Loucy (cell line): ENCODE results near the gene CCDC196.

Experiments
- H2AFZ ChIP-seq: fragments of 200-600 bp; sonication (generic); 2 replicates; pipeline ENCODE4 v1.6.0; 2016; ENCODE audit warnings: antibody characterized with exemption, mild to moderate bottlenecking, low read length, moderate library complexity
- H3F3A ChIP-seq: fragments of 200-600 bp; 2 replicates; pipeline ENCODE4 v1.6.0; 2016; ENCODE audit warnings: antibody characterized with exemption, low read depth, mild to moderate bottlenecking
- H3K27me3 ChIP-seq: fragments of 200-600 bp; sonication (generic); 2 replicates; pipeline ENCODE4 v1.6.1; 2014; ENCODE audit warnings: low read length, mild to moderate bottlenecking; ENCODE audit not compliant: insufficient read depth, poor library complexity, severe bottlenecking
- H3K36me3 ChIP-seq: fragments of 200-600 bp; sonication (generic); 2 replicates; pipeline ENCODE4 v1.6.1; 2016; ENCODE audit warnings: low read length; ENCODE audit not compliant: insufficient read depth
- H3K4me1 ChIP-seq: fragments of 200-600 bp; sonication (generic); 2 replicates; pipeline ENCODE4 v1.5.1; 2014; ENCODE audit warnings: low read length, mild to moderate bottlenecking; ENCODE audit not compliant: insufficient read depth, poor library complexity, severe bottlenecking
- H3K4me2 ChIP-seq: fragments of 200-600 bp; sonication (generic); 2 replicates; pipeline ENCODE4 v1.6.0; 2014; ENCODE audit warnings: antibody characterized with exemption, low read length, low read depth, mild to moderate bottlenecking; ENCODE audit not compliant: poor library complexity, severe bottlenecking
- H3K4me3 ChIP-seq: fragments of 200-600 bp; sonication (generic); 2 replicates; pipeline ENCODE4 v1.5.1; 2014; ENCODE audit warnings: low read length, mild to moderate bottlenecking, mixed read lengths; ENCODE audit not compliant: poor library complexity, severe bottlenecking
- H3K79me2 ChIP-seq: fragments of 200-600 bp; sonication (generic); 2 replicates; pipeline ENCODE4 v1.6.1; 2014; ENCODE audit warnings: low read length; ENCODE audit not compliant: insufficient read depth
- H3K9ac ChIP-seq: fragments of 200-600 bp; sonication (generic); 2 replicates; pipeline ENCODE4 v1.6.0; 2014; ENCODE audit warnings: mild to moderate bottlenecking, low read depth, low read length, moderate library complexity; ENCODE audit not compliant: poor library complexity, severe bottlenecking
- H3K9me2 ChIP-seq: fragments of 200-600 bp; sonication (generic); replicated peaks from 2 replicates; pipeline ENCODE4 v1.6.1; 2016; ENCODE audit warnings: low read depth, low read length, mixed read lengths
- H3K9me3 ChIP-seq: fragments of 200-600 bp; sonication (generic); 2 replicates; pipeline ENCODE4 v1.6.1; 2014; ENCODE audit warnings: mild to moderate bottlenecking, antibody characterized with exemption, low read length, low read depth; ENCODE audit not compliant: insufficient read depth
- H4K20me1 ChIP-seq: fragments of 200-600 bp; sonication (generic); 2 replicates; pipeline ENCODE4 v1.6.0; 2014; ENCODE audit warnings: antibody characterized with exemption, low read length, mild to moderate bottlenecking; ENCODE audit not compliant: insufficient read depth, poor library complexity, severe bottlenecking
- CTCF ChIP-seq: fragments of 200-600 bp; sonication (generic); conservative IDR thresholded peaks from 2 replicates; pipeline ENCODE4 v1.5.1; 2014; ENCODE audit warnings: mild to moderate bottlenecking, antibody characterized with exemption, low read length
- EZH2phosphoT487 ChIP-seq: fragments of 200-600 bp; IDR thresholded peaks from 2 replicates; pipeline ENCODE4 v1.6.1; 2018; ENCODE audit warnings: antibody characterized with exemption, mild to moderate bottlenecking, moderate library complexity, borderline replicate concordance

The CCDC196 gene

GRCh38 chr14:66443785-66444184 lies 42.4 kb upstream of the CCDC196 start:
- no peaks in the 10 kb centered on the region for H3K4me1 ChIP-seq
- no peak overlapping the region for H3K4me3 ChIP-seq
- H3F3A ChIP-seq = no peaks in the 10 kb centered on the region
- H3K9ac ChIP-seq = no peak overlapping the region
- H3K27me3 ChIP-seq = no peaks in the 10 kb centered on the region
- no peaks in the 10 kb centered on the region for H3K9me2 ChIP-seq
- H3K36me3 ChIP-seq = no peaks in the 10 kb centered on the region
- peaks cover 13% of the 10 kb centered on the region; the same call in 1 of the 2 replicates for H3K9me3 ChIP-seq
- no peaks in the 10 kb centered on the region for H3K79me2 ChIP-seq
- TF ChIP-seq CTCF = no peak
- no peak for TF ChIP-seq EZH2phosphoT487
- no peak overlapping the region for H2AFZ ChIP-seq
- no peaks in the 10 kb centered on the region for H4K20me1 ChIP-seq
- no peak overlapping the region for H3K4me2 ChIP-seq

GRCh38 chr14:66444271-66444927 lies 41.8 kb upstream of the CCDC196 start:
- no peaks in the 10 kb centered on the region for H3K36me3 ChIP-seq
- H4K20me1 ChIP-seq = no peaks in the 10 kb centered on the region
- H3K9me2 ChIP-seq = no peaks in the 10 kb centered on the region
- no peaks in the 10 kb centered on the region for H3K27me3 ChIP-seq
- H3K4me1 ChIP-seq = no peaks in the 10 kb centered on the region
- H3K79me2 ChIP-seq = no peaks in the 10 kb centered on the region
- peaks cover 7% of the 10 kb centered on the region; the same call in 1 of the 2 replicates for H3K9me3 ChIP-seq
- H3F3A ChIP-seq = no peaks in the 10 kb centered on the region
- no peak overlapping the region for H2AFZ ChIP-seq
- no peak overlapping the region for H3K4me2 ChIP-seq
- H3K4me3 ChIP-seq = no peak overlapping the region
- H3K9ac ChIP-seq = no peak overlapping the region
- TF ChIP-seq CTCF = no peak
- no peak for TF ChIP-seq EZH2phosphoT487

- no peaks in the 10 kb centered on the region for H3K9me2 ChIP-seq
- H4K20me1 ChIP-seq = no peaks in the 10 kb centered on the region
- H3K9ac ChIP-seq = no peak overlapping the region
- no peaks in the 10 kb centered on the region for H3K36me3 ChIP-seq
- H3F3A ChIP-seq = no peaks in the 10 kb centered on the region
- no peak for TF ChIP-seq EZH2phosphoT487
- TF ChIP-seq CTCF = no peak
- H3K27me3 ChIP-seq = no peaks in the 10 kb centered on the region
- H3K79me2 ChIP-seq = no peaks in the 10 kb centered on the region
- H2AFZ ChIP-seq = no peak overlapping the region
- H3K4me2 ChIP-seq = no peak overlapping the region
- H3K9me3 ChIP-seq = no peaks in the 10 kb centered on the region
- H3K4me3 ChIP-seq = no peak overlapping the region
- no peaks in the 10 kb centered on the region for H3K4me1 ChIP-seq
These were observed 40.2 kb upstream of the CCDC196 start for GRCh38 chr14:66445936-66446335.
